ENCODE data around the gene AOPEP. TPM values are rescaled to one million over a fixed set of nuclear protein-coding genes. Genes with fewer than 3 reads are reported as not detected.

Gene AOPEP
- total and polyA plus RNA-seq, 2 of the 13 experiments (the other 11 are each of a cell fraction or from before 2014, with no cell fraction given) = 22.2 to 41.6 TPM

GRCh38 chr9:95076696-95077052 is 350.2 kb downstream of the AOPEP start:
- H3K27ac ChIP-seq (ENCODE audit: extremely low read length, insufficient read depth, low read length) = no peak overlapping the region
- DNase-seq (ENCODE audit: low spot score) (no peak), ATAC-seq (no peak), FAIRE-seq (no peak)
- H3K9me3 ChIP-seq (ENCODE audit: low read length) = no peaks in the 10 kb centered on the region
- no TSS peak for BruUV-seq (replicated peaks)
- H2AFZ ChIP-seq (ENCODE audit: low read length) = no peak overlapping the region
- peaks cover 45% of the 10 kb centered on the region for H4K20me1 ChIP-seq (ENCODE audit: insufficient read depth, low read length)
- WGBS (ENCODE audit: low lambda C conversion rate) = 85% methylated on average over 1 of the region's 1 CpG
- no peaks in the 10 kb centered on the region for H3K27me3 ChIP-seq (ENCODE audit: control insufficient read depth in 1 of 2, insufficient read depth in 2 of 2, low read length in 2 of 2)
- no peak overlapping the region for H3K9ac ChIP-seq (ENCODE audit: insufficient read depth, low read depth, low read length)
- in situ Hi-C loops (cut with HindIII; ENCODE audit: extremely low pct_ligation_motif_present, low pct_unique_long_range_greater_than_20kb) (no loop called here), intact Hi-C loops (cut with micrococcal nuclease; ENCODE audit: unreplicated experiment) (no loop called here)
- H3K4me1 ChIP-seq (ENCODE audit: insufficient read depth, low read length) = peaks cover 19% of the 10 kb centered on the region
- no peak overlapping the region for H3K4me3 ChIP-seq (replicated peaks in 1 of 3; ENCODE audit: insufficient read depth in 1 of 3, low read depth in 2 of 3, low read length in 3 of 3)
- no peak overlapping the region for H3K4me2 ChIP-seq (ENCODE audit: low read depth, low read length)
- H3K79me2 ChIP-seq (ENCODE audit: insufficient read depth, low read length) = peaks cover 70% of the 10 kb centered on the region
- peaks cover 32 to 82% of the 10 kb centered on the region in 2 experiments for H3K36me3 ChIP-seq (replicated peaks in 1 of 2; ENCODE audit: control insufficient read depth in 1 of 2, insufficient read depth in 2 of 2, low read length in 2 of 2)
- POLR2A ChIA-PET = no interaction called here
- CTCF ChIA-PET (ENCODE audit: low intra/inter-chr PET ratio, low total read pairs) = no interaction called here
- TF ChIP-seq ZNF337 (CRISPR knock-in tag; IDR thresholded peaks at IDR 0.05; ENCODE audit: borderline replicate concordance, low read depth) (no peak), ZNF782 (CRISPR knock-in tag; IDR thresholded peaks at IDR 0.05; ENCODE audit: borderline replicate concordance) (no peak), ZEB1 (IDR thresholded peaks at IDR 0.05; ENCODE audit: insufficient replicate concordance, low read depth) (no peak), JARID2 (CRISPR knock-in tag; IDR thresholded peaks at IDR 0.05; ENCODE audit: insufficient replicate concordance) (no peak), ZNF280D (CRISPR knock-in tag; IDR thresholded peaks at IDR 0.05) (no peak), FOXO4 (CRISPR knock-in tag; conservative IDR thresholded peaks at IDR 0.05) (no peak), RXRA (CRISPR knock-in tag; IDR thresholded peaks at IDR 0.05) (no peak), ZNF33B (CRISPR knock-in tag; IDR thresholded peaks at IDR 0.05) (no peak), LRRFIP1 (CRISPR knock-in tag; conservative IDR thresholded peaks at IDR 0.05) (no peak), MNT (IDR thresholded peaks at IDR 0.05) (no peak), HIC2 (CRISPR knock-in tag; IDR thresholded peaks at IDR 0.05; ENCODE audit: low read depth) (no peak), GZF1 (CRISPR knock-in tag; IDR thresholded peaks at IDR 0.05) (no peak), CERS6 (CRISPR knock-in tag; IDR thresholded peaks at IDR 0.05) (no peak)
